Breast epithelium (tissue), 3 donors: ENCODE measurements around the gene BACH2.

Experiments
- POLR2AphosphoS5 ChIP-seq, 3 donors: sonication (generic); formaldehyde crosslinking; IDR thresholded peaks; one replicate each; pipeline ENCODE4 v1.6.1; 2017; ENCODE audit warnings: antibody characterized with exemption in 3 of 3
- TF ChIP-seq, protein P1 (sequence below), 3 donors: fragments of 450-650 bp; IDR thresholded peaks; one replicate each; pipeline ENCODE4 v1.5.1; 2016 to 2017; ENCODE audit warnings: antibody characterized with exemption in 3 of 3, mild to moderate bottlenecking in 3 of 3, moderate library complexity in 3 of 3

DNA sequence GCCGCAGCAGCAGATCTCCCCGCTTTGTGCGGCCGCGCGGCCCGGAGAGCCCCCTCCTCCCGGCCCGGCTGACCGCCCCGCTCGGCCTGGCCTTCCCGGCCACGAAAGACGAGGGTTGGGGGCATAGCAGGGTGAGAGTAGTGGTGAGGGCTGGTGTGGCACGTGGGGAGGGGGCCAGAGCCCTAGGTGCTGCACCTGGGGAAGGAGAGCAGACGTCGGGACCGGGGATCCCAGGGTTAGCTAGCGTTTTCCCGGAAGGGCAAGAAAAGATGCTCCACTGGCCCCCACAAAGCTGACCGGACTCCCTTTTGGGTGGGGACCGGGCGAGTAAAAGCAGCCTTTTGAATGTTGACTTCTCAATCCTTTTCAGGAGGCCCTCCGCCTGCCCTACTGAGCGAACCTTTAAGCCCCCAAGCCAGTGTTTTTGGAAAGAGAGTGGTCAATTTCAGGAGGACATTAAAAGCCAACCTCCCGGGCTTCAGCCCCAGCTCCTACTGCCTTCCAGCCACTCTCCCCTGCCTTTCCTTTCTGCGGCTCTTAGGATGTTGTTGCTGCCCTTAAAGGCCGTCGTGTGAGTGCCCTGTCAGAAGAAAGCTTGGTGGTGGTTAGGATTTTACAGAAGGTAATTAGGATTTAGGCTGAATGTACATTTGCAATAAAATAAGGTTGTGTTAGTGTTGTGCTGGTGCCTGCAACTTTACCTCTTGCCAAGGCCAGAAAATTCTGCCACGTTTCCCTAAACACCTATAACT is 648 bp upstream of the BACH2 start:
- TF ChIP-seq, protein P1, sequence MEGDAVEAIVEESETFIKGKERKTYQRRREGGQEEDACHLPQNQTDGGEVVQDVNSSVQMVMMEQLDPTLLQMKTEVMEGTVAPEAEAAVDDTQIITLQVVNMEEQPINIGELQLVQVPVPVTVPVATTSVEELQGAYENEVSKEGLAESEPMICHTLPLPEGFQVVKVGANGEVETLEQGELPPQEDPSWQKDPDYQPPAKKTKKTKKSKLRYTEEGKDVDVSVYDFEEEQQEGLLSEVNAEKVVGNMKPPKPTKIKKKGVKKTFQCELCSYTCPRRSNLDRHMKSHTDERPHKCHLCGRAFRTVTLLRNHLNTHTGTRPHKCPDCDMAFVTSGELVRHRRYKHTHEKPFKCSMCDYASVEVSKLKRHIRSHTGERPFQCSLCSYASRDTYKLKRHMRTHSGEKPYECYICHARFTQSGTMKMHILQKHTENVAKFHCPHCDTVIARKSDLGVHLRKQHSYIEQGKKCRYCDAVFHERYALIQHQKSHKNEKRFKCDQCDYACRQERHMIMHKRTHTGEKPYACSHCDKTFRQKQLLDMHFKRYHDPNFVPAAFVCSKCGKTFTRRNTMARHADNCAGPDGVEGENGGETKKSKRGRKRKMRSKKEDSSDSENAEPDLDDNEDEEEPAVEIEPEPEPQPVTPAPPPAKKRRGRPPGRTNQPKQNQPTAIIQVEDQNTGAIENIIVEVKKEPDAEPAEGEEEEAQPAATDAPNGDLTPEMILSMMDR (IDR thresholded peaks at IDR 0.05) = no peak
- TF ChIP-seq POLR2AphosphoS5 (IDR thresholded peaks at IDR 0.05) = no peak
